ENCODE data around the gene MED16.

MED16 gene

DNA sequence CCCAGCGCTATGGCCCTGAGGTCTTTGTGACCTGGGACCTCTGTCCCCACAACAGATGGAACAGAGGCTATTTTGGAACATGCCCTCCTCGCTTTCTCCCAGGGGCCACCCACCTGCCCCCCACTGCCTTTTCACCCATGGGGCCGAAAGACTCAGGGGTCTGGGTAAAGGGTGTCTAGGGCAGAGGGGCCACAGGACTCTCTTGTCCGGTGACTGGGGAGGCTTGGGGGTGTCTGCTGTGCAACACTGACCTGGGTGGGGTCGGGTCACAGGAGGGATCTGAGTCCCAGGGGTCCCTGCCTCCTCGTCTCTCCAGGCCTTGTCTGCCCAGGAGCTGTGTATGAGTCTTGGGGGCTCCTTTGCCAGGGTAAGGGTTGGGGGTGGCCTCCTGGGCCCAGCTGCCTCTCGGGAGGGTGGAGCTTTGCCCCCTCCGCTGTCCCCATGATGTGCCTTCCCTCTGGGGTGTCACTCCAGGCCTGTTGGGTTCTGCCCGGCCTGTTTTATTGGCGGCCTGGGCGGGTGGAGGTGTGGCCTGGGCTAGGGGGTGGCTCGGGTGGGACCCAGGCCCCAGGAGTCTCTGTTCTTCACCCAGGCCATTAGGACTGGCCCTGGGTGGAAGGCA lies 34.9 kb upstream of the MED16 start:
- no peak for DNase-seq (ENCODE audit: low read depth)

DNA sequence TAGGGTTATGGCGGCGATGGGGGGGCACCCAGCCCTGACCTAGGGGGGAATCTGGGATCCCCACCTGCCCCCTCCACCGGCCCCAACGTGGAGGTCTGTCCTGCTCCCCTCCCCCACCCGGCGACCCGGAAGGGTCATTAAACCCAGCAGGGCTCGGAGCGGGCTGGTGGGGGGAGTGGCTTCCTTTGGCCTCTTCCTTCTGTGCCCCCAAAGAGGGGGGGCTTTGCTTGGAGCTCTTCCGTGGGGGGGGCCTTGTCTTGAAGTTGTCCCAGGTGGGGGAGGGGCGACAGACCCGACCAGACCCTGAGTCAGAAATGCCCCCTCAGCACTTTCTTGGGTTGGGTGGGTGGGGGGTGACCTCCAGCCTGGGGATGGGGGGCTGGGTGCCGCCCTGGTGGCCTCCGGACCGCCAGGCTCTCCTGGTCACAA lies 34.4 kb upstream of the MED16 start:
- no peak for DNase-seq (ENCODE audit: low read depth)

DNA sequence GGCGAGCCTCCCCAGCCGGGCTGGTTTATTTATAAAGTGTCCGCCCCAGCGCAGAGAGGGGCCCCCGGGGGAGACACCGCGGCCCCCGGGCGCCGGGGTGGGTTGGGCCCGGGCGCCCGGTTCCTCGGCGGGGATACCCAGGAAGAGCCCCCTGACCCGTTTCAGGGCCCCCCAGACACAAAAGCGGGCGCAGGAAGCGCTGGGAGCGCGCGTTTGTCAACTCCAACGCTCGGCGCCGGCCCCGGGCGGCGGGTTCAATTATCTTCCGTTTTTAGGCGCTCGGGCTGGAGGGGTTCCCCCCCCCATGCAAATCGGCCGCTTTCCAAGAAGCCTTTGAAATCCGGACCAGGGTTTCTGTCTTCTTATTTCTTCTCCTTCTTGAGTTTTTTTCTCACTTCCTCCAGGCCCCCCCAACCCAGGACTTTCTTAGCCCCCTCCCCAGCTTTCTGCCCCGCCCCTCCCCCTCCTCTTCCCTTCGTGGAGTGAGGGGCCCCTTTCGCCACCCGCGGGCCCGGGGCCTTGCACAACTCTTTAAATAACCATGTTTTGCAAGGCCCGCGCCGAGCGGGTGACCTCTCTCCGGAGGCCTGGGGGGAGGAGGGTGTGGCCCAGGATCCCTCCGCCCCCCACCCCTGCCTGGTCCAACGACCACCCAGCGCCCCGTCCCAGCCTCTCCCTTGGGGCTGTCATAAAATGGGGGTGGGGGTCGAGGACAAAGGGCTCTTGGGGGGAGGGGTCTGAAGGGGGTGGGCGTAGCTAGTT lies 33.8 kb upstream of the MED16 start:
- peak; percentile 67 for DNase-seq (ENCODE audit: low read depth)

DNA sequence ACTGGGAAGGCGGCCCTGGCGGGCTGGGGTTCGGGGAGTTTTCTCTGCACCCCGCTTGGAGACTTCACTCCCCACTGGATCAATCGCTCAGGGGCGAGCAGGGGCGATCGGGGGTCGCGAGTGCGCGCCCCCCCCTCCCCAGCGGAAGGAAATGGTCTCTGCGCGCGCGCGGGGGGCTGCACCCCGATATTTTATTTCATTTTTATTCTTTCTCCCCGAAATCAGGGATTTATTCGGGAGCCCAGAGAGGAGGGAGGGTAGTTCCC lies 33.3 kb upstream of the MED16 start:
- DNase-seq (ENCODE audit: low read depth) = no peak

DNA sequence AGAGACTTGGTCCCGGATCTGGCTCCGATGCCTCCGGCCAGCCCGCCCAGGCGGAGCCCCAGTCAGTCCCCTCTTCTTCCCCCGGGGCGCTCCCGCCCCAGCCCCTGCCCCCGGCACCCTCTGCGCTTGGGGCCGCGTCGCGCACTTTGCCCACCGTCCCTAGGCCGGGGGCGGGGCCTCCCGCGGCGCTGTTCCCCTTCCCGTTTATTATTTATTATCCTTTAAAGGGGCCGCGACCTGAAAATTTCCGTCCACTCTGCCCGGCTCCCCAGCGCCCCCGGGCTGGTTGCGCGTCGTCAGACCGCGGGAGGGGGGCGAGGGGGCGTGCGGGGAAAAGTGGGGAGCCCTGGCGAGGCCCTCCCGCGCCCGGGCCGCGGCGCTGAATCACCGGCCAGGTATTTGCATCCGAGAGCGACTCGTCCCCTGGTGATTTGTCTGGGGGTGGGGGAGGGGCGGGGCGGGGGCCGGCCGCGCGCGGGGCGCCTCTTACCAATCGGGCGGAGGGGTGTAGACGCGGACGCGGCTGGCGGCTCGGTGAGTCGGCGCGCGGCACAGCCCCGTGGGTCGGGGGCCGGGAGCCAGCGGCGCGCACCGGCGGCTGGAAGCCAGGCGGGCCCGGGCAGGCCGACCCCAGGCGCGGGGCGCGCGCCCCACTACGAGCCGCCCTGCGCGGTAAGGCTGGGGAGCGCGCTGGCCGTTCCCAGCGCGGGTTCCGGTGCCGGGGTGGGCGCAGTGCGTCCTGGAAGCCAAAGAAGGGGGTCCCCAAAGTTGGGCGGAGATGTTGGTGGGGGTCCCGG lies 32.7 kb upstream of the MED16 start, which contains the start of gene ARID3A:
Gene ARID3A (plus strand): TSS at position 510 of the 797 bp plus-strand sequence. CDS start 3,494 bp downstream, outside the sequence.
- DNase-seq (ENCODE audit: low read depth) = peak; percentile 90

DNA sequence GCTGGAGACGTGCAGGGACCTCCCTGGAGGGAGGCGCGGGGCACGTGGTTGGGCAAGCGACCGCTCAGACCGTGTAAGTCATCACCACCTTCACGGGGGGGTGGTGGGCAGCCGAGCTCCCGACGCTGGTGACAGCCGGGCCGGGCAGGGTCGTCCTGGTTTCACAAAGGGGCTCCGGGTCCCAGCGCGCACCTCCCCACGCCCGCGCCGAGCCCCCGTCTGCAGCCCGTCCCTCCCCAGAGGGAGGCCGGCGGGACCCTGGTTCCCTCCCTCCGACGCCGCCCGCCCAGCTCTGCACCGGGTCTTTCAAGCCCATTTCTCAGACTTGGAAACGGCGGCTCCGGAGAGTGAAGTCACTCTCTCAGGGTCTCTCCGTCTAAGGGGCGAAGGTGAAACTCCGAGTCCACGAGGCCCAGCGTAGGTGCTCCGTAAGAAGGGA lies 32.1 kb upstream of the MED16 start:
- peak; percentile 61 for DNase-seq (ENCODE audit: low read depth)

DNA sequence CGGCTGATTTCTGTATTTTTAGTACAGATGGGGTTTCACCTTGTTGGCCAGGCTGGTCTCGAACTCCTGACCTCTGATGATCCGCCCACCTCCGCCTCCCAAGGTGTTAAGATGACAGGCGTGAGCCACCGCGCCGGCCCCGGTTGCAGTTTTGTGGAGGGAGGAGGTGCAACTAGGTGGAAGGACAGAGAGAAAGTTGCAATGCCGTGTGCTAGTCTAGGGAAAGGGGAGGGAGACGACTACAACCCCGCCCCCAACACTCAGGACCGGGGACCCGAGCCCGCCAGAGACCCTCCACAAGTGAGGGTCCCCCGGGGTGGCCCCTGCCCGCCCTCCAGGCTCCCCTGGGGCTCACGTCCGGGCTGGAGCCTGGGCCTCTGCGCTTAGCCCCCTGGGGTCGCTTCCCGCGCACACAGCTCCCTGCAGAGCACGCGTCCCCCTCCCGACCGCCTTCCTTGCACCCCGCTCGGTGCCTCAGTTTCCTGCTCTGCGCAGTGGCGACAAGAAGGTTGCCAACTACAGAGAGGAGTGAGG lies 31.6 kb upstream of the MED16 start:
- no peak for DNase-seq (ENCODE audit: low read depth)

DNA sequence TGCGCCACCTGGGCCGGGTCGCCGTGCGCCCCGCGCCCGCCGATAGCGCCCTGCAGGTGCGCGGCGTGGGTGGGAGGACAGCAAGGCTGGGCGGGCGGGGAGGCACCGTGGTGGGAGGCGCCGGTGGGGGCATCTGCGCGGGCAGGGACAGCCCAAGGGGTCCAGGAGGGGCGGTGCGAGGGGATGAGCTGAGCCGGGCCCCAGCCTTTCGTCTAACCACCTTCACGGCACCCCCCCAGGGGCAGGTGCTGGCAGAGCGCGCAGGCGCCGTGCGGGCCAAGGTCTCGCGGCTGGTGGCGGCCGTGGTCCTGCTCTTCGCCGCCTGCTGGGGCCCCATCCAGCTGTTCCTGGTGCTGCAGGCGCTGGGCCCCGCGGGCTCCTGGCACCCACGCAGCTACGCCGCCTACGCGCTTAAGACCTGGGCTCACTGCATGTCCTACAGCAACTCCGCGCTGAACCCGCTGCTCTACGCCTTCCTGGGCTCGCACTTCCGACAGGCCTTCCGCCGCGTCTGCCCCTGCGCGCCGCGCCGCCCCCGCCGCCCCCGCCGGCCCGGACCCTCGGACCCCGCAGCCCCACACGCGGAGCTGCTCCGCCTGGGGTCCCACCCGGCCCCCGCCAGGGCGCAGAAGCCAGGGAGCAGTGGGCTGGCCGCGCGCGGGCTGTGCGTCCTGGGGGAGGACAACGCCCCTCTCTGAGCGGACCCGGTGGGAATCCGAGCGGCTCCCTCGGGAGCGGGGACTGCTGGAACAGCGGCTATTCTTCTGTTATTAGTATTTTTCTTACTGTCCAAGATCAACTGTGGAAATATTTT lies 27.3 kb upstream of the MED16 start:
- DNase-seq (ENCODE audit: low read depth) = no peak

DNA sequence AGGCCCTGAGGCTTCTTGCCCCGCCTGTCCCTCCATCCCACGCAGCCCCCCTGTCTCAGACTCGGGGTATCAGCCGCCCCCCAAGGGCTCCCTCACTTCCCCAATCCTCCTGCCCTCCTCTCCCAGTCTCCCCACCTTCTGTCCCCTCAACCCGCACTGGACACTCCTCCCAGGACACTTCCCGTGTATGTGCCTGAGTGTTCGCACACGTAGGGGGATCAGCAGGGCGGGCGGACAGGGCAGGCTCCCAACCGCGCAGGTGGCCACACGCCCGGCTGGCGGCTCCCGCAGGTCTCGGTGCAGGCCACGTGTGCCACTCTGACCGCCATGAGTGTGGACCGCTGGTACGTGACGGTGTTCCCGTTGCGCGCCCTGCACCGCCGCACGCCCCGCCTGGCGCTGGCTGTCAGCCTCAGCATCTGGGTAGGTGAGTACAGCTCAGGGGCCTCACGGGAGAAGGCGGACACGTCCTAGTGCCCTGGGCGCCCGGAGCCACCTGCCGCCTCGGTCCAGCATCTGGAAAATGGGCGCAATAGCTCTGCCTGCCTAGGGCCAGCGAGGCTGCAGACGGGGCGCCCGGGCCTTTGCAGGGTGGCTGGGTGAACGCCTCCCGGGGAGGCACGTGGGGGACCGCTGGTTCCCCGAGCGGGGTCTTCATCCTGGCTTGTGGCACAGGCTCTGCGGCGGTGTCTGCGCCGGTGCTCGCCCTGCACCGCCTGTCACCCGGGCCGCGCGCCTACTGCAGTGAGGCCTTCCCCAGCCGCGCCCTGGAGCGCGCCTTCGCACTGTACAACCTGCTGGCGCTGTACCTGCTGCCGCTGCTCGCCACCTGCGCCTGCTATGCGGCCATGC lies 26.4 kb upstream of the MED16 start:
- no peak for DNase-seq (ENCODE audit: low read depth)

DNA sequence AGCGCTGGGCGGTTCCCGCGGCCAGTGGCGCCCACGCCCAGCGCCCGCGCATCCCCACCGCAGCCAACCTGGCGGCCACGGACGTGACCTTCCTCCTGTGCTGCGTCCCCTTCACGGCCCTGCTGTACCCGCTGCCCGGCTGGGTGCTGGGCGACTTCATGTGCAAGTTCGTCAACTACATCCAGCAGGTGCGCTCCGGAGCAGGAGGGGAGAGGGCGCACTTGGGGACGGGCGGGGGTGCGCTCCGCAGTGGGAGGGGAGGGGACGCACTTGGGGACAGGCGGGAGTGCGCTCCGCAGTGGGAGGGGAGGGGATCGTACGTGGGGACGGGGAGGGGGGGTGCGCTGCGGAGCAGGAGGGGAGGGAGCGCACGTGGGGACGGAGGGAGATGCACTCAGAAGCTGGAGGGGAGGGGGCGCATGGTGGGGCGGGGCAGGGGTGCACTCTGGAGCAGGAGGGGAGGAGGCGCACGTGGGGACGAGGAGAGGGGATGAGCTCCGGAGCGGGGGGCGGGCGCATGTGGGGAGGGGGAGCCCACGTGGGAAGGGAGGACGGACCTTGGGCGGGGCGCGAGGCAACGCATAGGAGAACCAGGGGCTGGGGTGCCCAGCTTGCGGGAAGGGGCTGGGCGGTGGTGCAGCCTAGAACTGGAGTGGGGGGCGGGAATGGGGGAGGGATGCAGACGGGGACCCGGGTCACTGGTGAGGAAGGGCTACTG lies 25.7 kb upstream of the MED16 start:
- DNase-seq (ENCODE audit: low read depth) = no peak

DNA sequence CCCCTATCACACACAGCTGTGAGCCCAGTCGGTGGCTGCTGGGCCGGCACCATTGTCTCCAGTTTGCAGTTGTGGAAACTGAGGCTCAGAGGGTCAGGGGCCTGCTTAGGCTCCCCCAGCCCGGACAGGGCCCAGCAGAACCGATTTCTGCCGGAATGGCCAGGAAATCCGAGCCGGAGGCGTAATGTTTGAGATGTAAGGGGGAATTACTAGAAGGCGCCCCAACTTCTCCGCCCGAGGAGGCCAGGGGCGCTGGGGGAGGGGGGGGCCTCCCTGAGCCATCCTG lies 25.1 kb upstream of the MED16 start:
- DNase-seq (ENCODE audit: low read depth) = no peak

DNA sequence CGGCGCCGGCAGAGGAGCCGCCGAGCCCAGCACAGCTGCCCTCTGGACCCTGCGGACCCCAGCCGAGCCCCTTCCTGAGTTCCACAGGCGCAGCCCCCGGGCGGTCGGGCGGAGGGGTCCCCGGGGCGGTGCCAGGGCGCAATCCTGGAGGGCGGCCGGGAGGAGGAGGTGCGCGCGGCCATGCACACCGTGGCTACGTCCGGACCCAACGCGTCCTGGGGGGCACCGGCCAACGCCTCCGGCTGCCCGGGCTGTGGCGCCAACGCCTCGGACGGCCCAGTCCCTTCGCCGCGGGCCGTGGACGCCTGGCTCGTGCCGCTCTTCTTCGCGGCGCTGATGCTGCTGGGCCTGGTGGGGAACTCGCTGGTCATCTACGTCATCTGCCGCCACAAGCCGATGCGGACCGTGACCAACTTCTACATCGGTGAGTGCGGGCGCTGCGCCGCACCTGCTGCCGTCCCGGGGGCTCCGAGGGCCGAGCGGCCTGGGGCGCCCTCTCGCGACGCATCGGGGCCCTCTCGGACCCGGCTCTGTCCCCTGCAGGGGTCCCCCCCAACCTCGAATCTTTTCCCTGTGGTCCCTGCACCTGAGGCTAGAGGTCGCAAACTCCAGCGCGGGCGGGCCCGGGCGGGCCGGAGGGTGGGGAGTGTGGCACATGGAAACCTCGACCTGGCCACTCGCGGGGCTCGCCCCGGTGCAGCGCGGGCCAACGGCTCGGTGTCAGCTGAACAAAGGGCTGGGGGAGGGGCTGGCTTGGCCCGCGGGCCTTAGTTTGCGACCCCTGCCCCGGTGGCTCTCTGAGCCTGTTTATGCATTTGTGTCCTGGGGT lies 24.6 kb upstream of the MED16 start, which contains the start of gene KISS1R:
Gene KISS1R (plus strand): TSS at position 11 of the 829 bp plus-strand sequence. CDS start 170 bp downstream, at position 181.
- DNase-seq (ENCODE audit: low read depth) = peak; percentile 46

DNA sequence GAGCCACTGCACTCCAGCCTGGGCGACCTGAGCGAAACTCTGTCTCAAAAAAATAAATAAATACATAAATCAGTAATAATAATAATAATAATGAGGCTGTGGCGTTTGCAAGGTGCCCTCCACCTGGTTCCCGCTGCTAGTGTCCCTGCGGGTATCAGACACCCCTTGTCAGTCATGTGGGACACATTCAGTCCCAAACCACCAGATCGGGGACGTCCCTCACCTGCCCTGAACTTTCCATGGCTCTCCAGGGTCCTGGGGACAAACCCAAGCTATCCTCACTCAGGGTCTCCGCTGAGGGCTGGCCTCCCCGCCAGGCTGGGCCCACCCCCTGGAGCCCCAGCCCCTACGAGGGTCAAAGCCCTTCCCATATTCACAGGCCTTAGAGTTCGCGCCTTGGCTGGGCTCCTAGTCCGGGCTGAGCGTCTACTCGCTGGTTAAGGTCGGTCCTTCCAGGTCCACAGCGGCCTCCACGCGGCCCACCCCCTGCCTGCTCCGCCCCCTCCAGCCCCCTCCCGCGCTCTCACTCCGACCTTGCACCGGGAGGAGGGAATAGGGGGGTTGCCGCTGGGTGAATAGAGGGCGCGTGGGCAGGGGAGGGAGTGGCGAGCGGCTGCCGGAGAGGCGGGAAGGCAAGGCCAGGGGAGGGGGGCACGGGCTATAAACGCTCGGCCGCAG lies 23.8 kb upstream of the MED16 start:
- DNase-seq (ENCODE audit: low read depth) = no peak

DNA sequence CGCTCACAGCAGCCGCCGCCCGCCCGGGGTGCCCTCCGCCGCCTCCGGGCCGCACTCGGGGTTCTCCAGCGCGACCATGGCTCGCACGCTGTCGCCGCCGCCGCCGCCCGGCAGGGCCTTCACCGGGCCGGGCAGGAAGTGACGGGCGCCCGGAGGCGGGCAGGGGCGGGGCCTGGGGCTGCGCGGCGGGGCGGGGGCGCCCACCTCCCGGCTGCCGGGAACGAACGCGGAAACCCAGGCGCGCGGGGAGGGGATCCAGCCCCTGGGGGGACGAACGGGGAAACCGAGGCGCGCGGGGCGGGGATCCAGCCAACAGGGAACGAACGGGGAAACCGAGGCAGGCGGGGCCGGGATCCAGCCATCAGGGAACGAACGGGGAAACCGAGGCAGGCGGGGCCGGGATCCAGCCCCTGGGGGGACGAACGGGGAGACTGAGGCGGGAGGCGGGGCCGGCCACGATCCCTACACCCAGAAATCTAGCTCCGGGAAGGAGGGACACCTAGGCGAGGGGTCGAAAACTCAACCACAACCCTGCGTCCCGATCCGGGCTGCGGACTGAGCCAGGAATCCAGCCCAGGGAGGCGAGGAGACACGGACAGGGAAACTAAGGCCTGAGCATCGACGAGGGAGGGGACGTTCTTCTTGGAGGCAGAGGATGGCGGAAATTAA lies 20.2 kb upstream of the MED16 start, which contains the start of gene R3HDM4:
Gene R3HDM4 (minus strand): TSS at position 140 of the 669 bp plus-strand sequence. CDS start 62 bp downstream, at position 78.
- DNase-seq (ENCODE audit: low read depth) = peak; percentile 70

DNA sequence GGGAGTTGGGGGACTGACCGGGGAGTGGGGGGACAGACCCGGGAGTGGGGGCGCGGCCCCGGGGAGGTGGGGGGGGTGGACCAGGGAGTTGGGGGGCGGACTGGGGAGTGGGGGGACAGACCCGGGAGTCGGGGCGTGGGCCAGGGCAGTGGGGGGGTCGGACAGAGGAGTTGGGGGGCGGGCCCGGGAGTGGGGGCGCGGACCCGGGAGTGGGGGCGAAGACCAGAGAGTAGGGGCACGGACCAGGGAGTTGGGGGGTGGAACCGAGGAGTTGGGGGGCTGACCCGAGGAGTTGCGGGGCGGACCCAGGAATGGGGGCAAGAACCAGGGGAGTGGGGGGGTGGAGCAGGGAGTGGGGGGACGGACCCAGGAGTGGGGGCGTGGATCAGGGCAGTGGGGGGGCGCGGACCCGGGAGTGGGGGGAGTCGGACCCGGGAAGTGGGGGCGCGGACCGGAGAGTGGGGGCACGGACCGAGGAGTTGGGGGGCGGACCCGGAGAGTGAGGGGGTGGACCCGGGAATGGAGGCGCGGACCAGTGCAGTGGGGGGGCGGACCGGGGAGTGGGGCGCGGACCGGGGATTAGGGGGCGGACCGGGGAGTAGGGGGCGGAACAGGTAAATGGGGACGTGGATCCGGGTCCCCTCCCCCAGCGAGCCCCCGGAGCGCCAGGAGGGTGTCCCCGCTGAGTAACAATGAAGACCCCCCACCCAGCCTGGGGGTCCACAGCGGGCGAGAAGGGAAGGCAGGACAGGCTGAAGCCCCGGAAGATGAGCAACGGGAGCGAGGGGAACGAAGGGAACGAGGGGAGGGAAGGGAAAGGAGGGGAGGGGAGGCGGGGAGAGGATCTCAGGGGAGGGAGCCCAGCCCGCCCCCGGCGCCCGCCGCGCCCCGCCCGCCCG lies 19.4 kb upstream of the MED16 start:
- peak; percentile 60 for DNase-seq (ENCODE audit: low read depth)

DNA sequence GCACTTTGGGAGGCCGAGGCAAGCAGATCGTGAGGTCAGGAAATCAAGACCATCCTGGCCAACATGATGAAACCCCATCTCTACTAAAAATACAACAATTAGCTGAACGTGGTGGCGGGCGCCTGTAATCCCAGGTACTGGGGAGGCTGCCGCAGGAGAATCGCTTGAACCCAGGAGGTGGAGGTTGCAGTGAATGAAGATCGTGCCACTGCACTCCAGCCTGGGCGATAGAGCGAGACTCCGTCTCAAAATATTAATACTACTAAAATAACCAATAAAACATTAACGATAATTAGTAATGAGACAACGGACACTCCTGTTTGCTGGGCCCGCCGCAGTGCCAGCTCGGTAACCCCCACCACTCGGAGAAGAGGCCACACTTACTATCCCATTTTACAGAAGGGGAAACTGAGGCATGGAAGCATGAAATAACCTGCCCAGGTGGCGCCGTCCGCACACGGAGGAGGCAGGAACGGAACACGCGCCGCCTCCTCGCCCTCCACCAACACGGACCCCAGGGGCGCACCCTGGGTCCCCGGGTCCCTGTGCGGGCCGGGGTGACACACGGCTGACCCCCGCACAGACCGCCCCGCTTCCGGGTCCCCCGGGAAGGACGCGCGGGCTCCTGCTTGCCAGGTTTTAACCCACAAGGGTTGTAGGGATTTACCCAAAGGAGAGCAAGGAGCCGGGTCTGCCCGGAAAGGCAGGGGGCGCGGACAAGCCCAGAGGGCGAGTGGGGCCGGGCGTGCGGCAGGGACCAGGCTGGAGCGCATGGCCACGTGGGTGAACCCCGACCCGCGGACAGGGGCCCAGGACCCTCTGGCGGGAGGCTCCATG lies 18.4 kb upstream of the MED16 start:
- no peak for DNase-seq (ENCODE audit: low read depth)
